Uterus (tissue), 4 donors: ENCODE measurements around the gene NAA60. TPM values are rescaled to one million over a fixed set of nuclear protein-coding genes. Genes with fewer than 3 reads are reported as not detected.

ENCODE experiments used
- DNase-seq, 2 donors: peaks; one replicate each; pipeline ENCODE4 v3.0.0-alpha.2; 2019 to 2020
- H3K27ac ChIP-seq, 2 donors: fragments of 200-600 bp; sonication (generic); 1 replicate in 1 of 2; 2 replicates in 1 of 2; pipeline ENCODE4 v1.5.1; 2016 to 2018
- H3K27me3 ChIP-seq, 2 donors: fragments of 200-600 bp; sonication (generic); one replicate each; pipeline ENCODE4 v1.5.1; 2018 to 2019; ENCODE audit warnings: control low read depth in 1 of 2
- H3K36me3 ChIP-seq, 2 donors: fragments of 200-600 bp; sonication (generic); one replicate each; pipeline ENCODE4 v1.5.1; 2019; ENCODE audit warnings: control low read depth in 1 of 2
- H3K4me1 ChIP-seq, 2 donors: fragments of 200-600 bp; sonication (generic); one replicate each; pipeline ENCODE4 v1.5.1; 2018 to 2019; ENCODE audit warnings: control low read depth in 1 of 2
- H3K4me3 ChIP-seq, 2 donors: fragments of 200-600 bp; sonication (generic); 1 replicate in 1 of 2; 2 replicates in 1 of 2; pipeline ENCODE4 v1.5.1; 2018 to 2019; ENCODE audit warnings: mild to moderate bottlenecking in 1 of 2
- H3K9me3 ChIP-seq, 2 donors: fragments of 200-600 bp; sonication (generic); one replicate each; pipeline ENCODE4 v1.5.1; 2019; ENCODE audit warnings: control low read depth in 1 of 2
- POLR2A ChIP-seq, 2 donors: fragments of 450-650 bp; IDR thresholded peaks; one replicate each; pipeline ENCODE4 v1.6.1; 2016; ENCODE audit warnings: antibody characterized with exemption in 2 of 2, mild to moderate bottlenecking in 1 of 2, moderate library complexity in 1 of 2
- intact Hi-C: fragments of 100-400 bp; cut with DNase I; formaldehyde crosslinking; loops from one replicate; pipeline ENCODE4 v1.15.1; 2023; ENCODE audit warnings: low total_unique reads
- total RNA-seq, 4 donors: library from RNA; depleted of rRNA in 3 of 4; stranded (reverse); fragments of >200 nt in 3 of 4; gene quantifications; one replicate each; pipeline versions ENCODE4 v1.1.0 to v1.2.4, GENCODE V29; 2014 to 2023
- TF ChIP-seq, protein P1 (sequence below), 4 experiments: fragments of 200-600 bp in 2 of 4; fragments of 450-650 bp in 2 of 4; sonication (generic) in 2 of 4; IDR thresholded peaks; one replicate each; pipeline ENCODE4 v1.5.1; 2016 to 2019; ENCODE audit warnings: antibody characterized with exemption in 4 of 4, mild to moderate bottlenecking in 2 of 4, moderate library complexity in 1 of 4
- donor health status: DM: yes; HTN: yes; CAD: no.

Gene NAA60
- total RNA-seq, 4 donors from 2014 or later = 17.4 to 45.1 (median 27.9) TPM

DNA sequence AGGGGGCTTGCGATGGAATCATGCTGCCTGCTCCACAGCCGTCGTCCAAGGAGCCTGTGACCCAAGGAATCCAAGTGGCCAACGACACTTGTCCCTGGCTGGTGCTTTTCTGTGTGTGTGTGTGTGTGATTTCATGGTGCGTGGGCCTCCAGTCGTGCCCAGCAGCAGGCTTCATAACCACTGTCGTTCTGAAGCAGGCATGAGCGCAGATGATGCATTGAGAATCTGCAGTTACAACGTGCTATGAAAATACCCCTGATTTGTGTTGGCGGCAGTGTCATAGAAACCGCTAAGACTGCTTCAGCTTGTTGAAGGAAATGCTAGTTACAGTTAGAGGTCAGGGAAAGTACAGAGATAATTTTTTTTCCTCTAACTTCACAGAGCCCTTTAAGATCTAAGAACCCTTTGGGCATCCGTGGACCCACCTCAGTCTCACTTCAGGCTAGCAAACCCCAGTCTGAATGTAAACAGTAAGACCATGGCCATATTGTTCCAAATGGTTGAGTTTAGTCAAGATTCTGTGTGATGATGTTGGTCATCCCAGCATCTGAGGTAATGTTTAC is 36.3 kb downstream of the NAA60 start:
- intact Hi-C loops = no loop called here
- no peak overlapping the region for H3K4me3 ChIP-seq
- no peaks in the 10 kb centered on the region for H3K4me1 ChIP-seq
- no peaks in the 10 kb centered on the region for H3K27me3 ChIP-seq
- H3K27ac ChIP-seq = no peak overlapping the region
- no peaks in the 10 kb centered on the region for H3K36me3 ChIP-seq
- no peaks in the 10 kb centered on the region for H3K9me3 ChIP-seq
- no peak for TF ChIP-seq POLR2A (IDR thresholded peaks at IDR 0.05)
- TF ChIP-seq, protein P1, sequence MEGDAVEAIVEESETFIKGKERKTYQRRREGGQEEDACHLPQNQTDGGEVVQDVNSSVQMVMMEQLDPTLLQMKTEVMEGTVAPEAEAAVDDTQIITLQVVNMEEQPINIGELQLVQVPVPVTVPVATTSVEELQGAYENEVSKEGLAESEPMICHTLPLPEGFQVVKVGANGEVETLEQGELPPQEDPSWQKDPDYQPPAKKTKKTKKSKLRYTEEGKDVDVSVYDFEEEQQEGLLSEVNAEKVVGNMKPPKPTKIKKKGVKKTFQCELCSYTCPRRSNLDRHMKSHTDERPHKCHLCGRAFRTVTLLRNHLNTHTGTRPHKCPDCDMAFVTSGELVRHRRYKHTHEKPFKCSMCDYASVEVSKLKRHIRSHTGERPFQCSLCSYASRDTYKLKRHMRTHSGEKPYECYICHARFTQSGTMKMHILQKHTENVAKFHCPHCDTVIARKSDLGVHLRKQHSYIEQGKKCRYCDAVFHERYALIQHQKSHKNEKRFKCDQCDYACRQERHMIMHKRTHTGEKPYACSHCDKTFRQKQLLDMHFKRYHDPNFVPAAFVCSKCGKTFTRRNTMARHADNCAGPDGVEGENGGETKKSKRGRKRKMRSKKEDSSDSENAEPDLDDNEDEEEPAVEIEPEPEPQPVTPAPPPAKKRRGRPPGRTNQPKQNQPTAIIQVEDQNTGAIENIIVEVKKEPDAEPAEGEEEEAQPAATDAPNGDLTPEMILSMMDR (IDR thresholded peaks at IDR 0.05) = no peak
- DNase-seq = no peak

DNA sequence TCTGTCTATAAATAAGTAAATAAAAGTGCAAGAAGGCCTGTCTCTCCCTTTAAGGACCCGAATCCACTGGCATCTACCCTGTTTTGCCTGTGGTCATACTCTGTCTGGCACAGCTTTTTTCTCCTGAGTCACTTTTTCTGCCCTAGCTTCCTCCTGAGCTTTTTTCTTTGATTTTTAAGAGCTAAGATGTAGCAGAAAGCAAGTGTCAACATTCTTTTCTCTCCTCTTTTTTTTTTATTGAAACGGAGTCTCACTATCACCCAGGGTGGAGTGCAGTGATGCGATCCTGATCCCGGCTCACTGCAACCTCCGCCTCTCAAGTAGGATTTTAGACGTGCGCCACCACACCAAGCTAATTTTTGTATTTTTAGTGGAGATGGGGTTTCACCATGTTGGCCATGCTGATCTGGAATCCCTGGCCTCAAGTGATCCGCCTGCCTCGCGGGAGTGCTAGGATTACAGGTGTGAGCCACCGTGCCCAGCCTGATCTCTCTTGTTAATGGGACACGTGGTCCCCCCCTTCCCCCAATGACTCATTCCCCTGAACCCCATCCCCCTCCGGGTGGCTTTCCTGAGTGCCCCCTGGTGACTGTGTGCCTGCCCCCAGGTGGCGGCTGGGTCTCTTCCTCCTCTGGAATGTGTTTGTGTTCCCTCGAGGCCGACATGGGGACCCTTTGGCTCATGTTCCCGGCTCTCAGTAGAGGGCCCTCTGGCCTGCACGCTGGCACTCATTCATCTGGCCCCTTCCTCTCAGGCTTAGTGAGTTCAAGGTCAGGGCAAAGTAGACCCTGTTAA is 37.6 kb downstream of the NAA60 start:
- no peak overlapping the region for H3K27ac ChIP-seq
- TF ChIP-seq, protein P1 (IDR thresholded peaks at IDR 0.05) = no peak
- TF ChIP-seq POLR2A (IDR thresholded peaks at IDR 0.05) = no peak
- H3K27me3 ChIP-seq = no peaks in the 10 kb centered on the region
- no peaks in the 10 kb centered on the region for H3K9me3 ChIP-seq
- no peaks in the 10 kb centered on the region for H3K4me1 ChIP-seq
- DNase-seq = no peak
- H3K36me3 ChIP-seq = no peaks in the 10 kb centered on the region
- intact Hi-C loops = no loop called here
- H3K4me3 ChIP-seq = no peak overlapping the region

DNA sequence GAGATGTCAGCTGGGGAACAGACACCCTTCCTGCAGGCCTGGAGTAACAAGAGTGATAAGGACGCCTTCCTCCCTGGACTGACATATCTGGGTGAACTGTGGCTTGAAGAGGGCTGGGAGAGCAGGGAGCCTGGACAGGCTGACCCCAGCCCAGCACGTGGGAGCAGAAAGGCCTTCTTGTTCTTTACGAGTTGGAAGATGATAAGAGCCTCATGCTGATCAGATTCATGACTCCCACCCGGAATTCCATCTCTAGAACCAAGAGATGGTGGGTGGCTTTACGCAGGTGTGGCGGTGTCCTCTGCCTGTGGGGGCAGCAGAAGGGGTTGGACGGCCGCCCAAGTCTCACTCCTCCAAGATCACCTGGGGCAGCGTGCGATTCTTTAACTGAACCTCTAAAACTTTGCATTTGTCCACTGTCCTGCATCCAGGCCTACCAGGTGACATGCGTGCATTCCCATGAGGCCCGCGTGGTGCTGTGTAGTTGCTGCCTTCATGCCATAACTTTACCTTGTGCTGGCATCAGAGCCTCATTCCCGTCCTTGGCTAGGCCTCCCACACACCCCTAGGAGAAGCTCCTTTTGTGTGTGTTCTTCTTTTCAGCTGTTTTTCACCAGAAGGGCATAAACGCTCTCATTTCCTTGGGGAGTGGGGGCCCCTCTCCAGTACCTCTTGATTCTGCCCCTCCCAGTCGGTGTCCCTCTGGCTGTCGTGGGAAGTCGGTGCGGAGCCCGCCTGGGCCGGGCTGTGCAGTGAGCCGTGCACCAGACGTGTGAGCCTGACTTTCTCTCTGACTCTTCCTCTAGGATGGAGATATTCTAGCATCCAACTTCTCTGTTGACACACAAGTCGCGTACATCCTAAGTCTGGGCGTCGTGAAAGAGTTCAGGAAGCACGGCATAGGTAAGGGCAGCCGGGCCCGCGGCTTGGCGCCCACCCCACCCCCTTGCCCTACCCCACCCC is 38.5 kb downstream of the NAA60 start:
- H3K27ac ChIP-seq = no peak overlapping the region
- intact Hi-C loops = no loop called here
- no peaks in the 10 kb centered on the region for H3K9me3 ChIP-seq
- H3K27me3 ChIP-seq = no peaks in the 10 kb centered on the region
- no peak overlapping the region for H3K4me3 ChIP-seq
- DNase-seq = no peak
- H3K36me3 ChIP-seq = no peaks in the 10 kb centered on the region
- no peaks in the 10 kb centered on the region for H3K4me1 ChIP-seq
- TF ChIP-seq POLR2A (IDR thresholded peaks at IDR 0.05) = no peak
- TF ChIP-seq, protein P1 (IDR thresholded peaks at IDR 0.05) = no peak

DNA sequence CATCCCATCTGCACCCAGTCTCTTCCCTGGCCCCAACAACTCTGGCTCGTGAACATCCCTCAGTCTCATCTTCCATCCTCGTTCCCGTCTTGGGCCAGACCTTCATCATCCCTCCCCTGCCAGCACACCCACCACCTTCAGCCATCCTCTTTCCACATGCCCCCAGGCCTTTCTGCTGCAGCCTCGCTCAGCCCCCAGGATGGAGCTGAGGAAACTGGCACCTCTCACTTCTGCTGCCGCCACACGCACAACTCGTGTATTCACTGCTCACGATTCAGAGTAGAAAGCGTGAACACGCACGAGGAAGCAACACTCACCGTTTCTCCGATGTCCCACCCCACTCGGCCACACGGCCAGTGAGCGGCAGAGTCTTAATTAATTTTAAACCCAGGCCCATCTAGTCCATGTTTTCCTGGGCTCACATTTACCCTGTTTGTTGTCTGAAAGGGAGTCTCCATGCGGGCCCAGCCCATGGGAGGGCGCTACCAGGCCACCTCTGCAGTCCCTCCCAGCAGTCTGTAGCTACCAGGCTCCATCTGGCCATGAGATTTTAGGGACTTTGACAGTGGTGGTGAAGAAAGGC is 39.3 kb downstream of the NAA60 start:
- Histone ChIP-seq H3K36me3 (no peaks in the 10 kb centered on the region), H3K27ac (no peak overlapping the region), H3K27me3 (no peaks in the 10 kb centered on the region), H3K4me3 (no peak overlapping the region), H3K9me3 (no peaks in the 10 kb centered on the region), H3K4me1 (no peaks in the 10 kb centered on the region)
- intact Hi-C loops = no loop called here
- no peak for TF ChIP-seq POLR2A (IDR thresholded peaks at IDR 0.05)
- TF ChIP-seq, protein P1 (IDR thresholded peaks at IDR 0.05) = no peak
- DNase-seq = no peak
